ENCODE measurements around the gene CNST.
"Not testable (repeated sequence)": the region's sequence is repeated elsewhere in the genome, so short reads cannot be mapped to it uniquely, and the experiment has no call there.

Gene CNST

DNA sequence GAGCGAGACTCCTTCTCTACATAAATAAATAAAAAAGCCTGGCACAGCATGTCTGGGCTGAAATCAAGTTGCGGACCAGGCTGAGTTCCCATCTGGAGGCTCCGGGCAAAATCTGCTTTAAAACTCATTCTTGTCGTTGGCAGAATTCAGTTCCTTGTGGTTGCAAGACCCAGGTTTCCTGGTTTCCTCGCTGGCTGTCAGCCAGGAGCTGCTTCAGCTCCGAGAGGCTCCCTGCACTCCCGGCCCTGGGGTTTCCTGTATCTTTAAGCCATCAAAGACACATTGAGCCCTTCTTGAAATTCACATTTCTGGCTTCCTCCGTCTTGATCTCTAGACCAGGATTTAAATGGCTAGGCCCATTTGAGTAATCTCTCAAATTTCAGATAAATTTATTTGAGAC is 137.3 kb downstream of the CNST start:
- POLR2A ChIA-PET (ENCODE audit: low non-redundant PET), result no interaction called here
- TF ChIP-seq, protein P1, sequence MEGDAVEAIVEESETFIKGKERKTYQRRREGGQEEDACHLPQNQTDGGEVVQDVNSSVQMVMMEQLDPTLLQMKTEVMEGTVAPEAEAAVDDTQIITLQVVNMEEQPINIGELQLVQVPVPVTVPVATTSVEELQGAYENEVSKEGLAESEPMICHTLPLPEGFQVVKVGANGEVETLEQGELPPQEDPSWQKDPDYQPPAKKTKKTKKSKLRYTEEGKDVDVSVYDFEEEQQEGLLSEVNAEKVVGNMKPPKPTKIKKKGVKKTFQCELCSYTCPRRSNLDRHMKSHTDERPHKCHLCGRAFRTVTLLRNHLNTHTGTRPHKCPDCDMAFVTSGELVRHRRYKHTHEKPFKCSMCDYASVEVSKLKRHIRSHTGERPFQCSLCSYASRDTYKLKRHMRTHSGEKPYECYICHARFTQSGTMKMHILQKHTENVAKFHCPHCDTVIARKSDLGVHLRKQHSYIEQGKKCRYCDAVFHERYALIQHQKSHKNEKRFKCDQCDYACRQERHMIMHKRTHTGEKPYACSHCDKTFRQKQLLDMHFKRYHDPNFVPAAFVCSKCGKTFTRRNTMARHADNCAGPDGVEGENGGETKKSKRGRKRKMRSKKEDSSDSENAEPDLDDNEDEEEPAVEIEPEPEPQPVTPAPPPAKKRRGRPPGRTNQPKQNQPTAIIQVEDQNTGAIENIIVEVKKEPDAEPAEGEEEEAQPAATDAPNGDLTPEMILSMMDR (conservative IDR thresholded peaks at IDR 0.05; ENCODE audit: low read depth), result no peak
- H3K27ac ChIP-seq, result no peak overlapping the region
- DNase-seq (ENCODE audit: low spot score), result no peak
- CTCF ChIA-PET, result interaction anchor here (0.6 kb wide), 1 partner anchor 225 kb away, joined by 3 read pairs; no protein-coding TSS in a partner anchor

DNA sequence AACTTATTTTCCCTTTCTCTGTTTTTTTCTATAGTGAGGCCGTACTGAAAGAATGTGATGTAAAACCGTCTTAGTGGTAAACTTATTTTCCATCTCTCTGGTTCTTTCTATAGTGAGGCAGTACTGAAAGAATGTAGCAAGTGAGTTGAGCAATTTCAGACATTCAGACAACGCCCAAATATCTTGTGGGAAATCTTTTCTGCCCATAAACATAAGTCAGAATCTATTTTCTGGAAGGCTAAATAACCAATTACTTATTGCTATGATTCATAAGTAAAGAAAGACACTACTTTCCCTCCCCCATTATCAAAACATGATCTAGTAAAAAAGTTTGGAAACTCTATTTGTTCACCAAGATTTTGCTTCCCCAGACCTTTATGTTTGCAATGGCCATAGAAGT is 139.1 kb downstream of the CNST start:
- peak overlapping the region; percentile 56 for H3K27ac ChIP-seq
- POLR2A ChIA-PET (ENCODE audit: low non-redundant PET), result no interaction called here
- TF ChIP-seq, protein P1 (conservative IDR thresholded peaks at IDR 0.05; ENCODE audit: low read depth), result no peak
- CTCF ChIA-PET, result no interaction called here
- DNase-seq (ENCODE audit: low spot score), result peak; percentile 52

DNA sequence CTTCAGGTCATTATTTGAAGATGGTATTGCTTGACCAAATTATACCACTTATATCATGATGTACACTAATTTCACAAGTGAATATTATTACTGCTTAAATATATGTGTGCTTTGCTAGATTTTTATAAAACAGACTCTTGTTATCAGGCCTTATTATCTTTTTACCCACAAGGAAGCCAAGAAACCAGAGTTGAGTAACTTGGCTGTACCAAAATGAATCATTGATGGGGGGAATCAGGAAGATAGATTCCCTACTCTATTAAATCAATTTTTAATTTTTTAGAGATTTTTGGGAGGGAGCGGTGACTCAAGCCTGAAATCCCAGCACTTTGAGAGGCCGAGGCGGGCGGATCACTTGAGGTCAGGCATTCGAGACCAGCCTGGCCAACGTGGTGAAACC is 141.9 kb downstream of the CNST start:
- ChIA-PET CTCF (interaction anchor here (0.6 kb wide), 1 partner anchor 462 kb away, joined by 3 read pairs; no protein-coding TSS in a partner anchor), POLR2A (ENCODE audit: low non-redundant PET) (no interaction called here)
- DNase-seq (ENCODE audit: low spot score), result no peak
- no peak overlapping the region for H3K27ac ChIP-seq
- TF ChIP-seq, protein P1 (conservative IDR thresholded peaks at IDR 0.05; ENCODE audit: low read depth), result no peak

DNA sequence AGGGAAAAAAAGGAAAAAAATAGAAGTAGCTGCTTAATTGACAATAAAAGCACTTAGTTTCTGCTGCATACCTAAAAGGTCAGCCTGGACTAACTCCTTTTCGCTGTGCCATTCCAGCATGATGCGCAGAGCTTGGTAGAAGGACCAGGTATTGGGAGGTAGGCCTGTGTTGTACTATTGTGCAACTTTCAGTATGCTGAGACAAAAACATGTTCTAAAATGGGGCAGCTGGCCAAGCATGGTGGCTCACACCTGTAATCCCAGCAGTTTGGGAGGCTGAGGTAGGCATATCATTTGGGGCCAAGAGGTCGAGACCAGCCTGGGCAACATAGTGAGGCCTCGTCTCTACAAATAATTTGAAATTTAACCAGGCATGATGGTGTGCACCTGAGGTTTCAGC is 142.9 kb downstream of the CNST start:
- CTCF ChIA-PET, result interaction anchor here (0.9 kb wide), 1 partner anchor 149 kb away, joined by 3 read pairs; no protein-coding TSS in a partner anchor
- POLR2A ChIA-PET (ENCODE audit: low non-redundant PET), result no interaction called here
- DNase-seq (ENCODE audit: low spot score), result no peak
- no peak overlapping the region for H3K27ac ChIP-seq
- TF ChIP-seq, protein P1 (conservative IDR thresholded peaks at IDR 0.05; ENCODE audit: low read depth), result no peak

DNA sequence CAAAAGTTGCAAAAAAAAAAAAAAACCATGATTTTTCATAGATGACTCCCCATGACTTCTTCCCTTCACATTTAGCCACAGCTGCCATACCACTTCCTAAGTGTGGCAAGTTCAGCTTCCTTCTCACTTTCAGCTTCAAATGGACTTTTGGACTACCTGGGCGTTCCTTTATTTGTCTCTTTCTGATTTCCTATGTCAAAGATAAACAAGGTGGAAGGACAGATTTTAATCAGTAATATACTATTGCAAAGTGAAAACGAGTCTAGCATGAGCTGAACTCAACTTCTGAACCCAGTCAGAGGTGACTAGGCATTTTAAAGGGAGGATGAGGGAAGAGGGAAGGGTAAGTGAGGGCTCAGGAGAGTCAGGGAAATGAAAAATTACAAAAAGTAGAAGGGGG is 143.6 kb downstream of the CNST start:
- no peak overlapping the region for H3K27ac ChIP-seq
- POLR2A ChIA-PET (ENCODE audit: low non-redundant PET), result no interaction called here
- CTCF ChIA-PET, result interaction anchor here (0.9 kb wide), 1 partner anchor 150 kb away, joined by 3 read pairs; no protein-coding TSS in a partner anchor
- no peak for DNase-seq (ENCODE audit: low spot score)
- TF ChIP-seq, protein P1 (conservative IDR thresholded peaks at IDR 0.05; ENCODE audit: low read depth), result no peak

DNA sequence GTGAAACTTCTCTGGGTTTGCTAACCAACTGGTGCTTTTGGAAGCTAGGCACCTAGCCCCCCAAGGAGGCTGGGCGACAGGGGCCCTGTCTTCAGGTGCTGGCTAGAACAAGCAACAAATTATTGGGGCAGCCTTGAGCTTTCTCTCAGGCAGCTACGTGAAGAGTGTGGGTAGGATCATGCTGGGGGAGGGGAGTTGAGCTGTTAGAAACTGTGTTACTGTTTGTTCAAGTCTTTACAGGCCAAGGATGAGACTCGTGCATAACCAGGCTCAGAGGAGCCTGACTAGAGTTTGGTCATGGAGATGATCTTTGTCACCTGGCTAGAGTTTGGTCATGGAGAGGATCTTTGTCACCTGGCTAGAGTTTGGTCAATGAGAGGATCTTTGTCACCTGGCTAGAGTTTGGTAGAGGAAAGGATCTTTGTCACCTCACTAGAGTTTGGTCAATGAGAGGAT is 145.3 kb downstream of the CNST start:
- POLR2A ChIA-PET (ENCODE audit: low non-redundant PET), result no interaction called here
- no peak for DNase-seq (ENCODE audit: low spot score)
- TF ChIP-seq, protein P1 (conservative IDR thresholded peaks at IDR 0.05; ENCODE audit: low read depth), result no peak
- H3K27ac ChIP-seq, result no peak overlapping the region
- CTCF ChIA-PET, result no interaction called here

DNA sequence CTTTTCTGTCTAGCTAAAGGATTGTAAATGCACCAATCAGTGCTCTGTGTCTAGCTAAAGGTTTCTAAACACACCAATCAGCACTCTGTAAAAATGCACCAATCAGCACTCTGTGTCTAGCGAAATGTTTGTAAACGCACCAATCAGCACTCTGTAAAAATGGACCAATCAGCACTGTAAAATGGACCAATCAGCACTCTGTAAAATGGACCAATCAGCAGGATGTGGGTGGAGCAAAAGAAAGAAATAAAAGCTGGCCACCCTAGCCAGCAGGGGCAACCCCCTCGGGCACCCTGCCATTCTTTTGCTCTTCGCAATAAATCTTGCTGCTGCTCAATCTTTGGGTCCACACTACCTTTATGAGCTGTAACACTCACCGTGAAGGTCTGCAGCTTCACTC is 146.2 kb downstream of the CNST start:
- POLR2A ChIA-PET (ENCODE audit: low non-redundant PET); DNase-seq (ENCODE audit: low spot score); CTCF ChIA-PET; H3K27ac ChIP-seq: not testable (repeated sequence)
